C4-2B (cell line): ENCODE data around the gene PNPLA4.

ENCODE experiments used
- CTCF ChIP-seq: fragments of 450-650 bp; conservative IDR thresholded peaks from 2 replicates; pipeline ENCODE4 v1.5.1; 2017; ENCODE audit warnings: mild to moderate bottlenecking
- ZFX ChIP-seq: fragments of 450-650 bp; IDR thresholded peaks from 2 replicates; pipeline ENCODE4 v1.6.1; 2017

- TF ChIP-seq CTCF (no peak), ZFX (no peak)
Measured at GRCh38 chrX:7889680-7890079, 37.5 kb downstream of the PNPLA4 start.
